Colonic mucosa (tissue), 4 donors: ENCODE measurements around the gene PPP1R14C. TPM values are rescaled to one million over a fixed set of nuclear protein-coding genes. Genes with fewer than 3 reads are reported as not detected.

Experiments used
- DNase-seq: peaks from one replicate; pipeline ENCODE4 v3.0.0-alpha.2; 2020
- H3K27ac ChIP-seq: fragments of 200-600 bp; one replicate; pipeline ENCODE4 v1.8.0; 2021
- H3K27me3 ChIP-seq: fragments of 200-600 bp; one replicate; pipeline ENCODE4 v1.8.0; 2021
- H3K36me3 ChIP-seq: fragments of 200-600 bp; one replicate; pipeline ENCODE4 v1.8.0; 2021
- H3K4me1 ChIP-seq: fragments of 200-600 bp; one replicate; pipeline ENCODE4 v1.8.0; 2021; ENCODE audit warnings: mild to moderate bottlenecking
- H3K4me3 ChIP-seq: fragments of 200-600 bp; one replicate; pipeline ENCODE4 v1.8.0; 2021
- H3K9ac ChIP-seq, 2 donors: one replicate each; pipeline ENCODE4 v1.7.0; 2013; ENCODE audit warnings: control low read depth in 2 of 2, low read depth in 2 of 2, low read length in 2 of 2
- H3K9me3 ChIP-seq: fragments of 200-600 bp; one replicate; pipeline ENCODE4 v1.8.0; 2021
- intact Hi-C: fragments of 100-400 bp; cut with DNase I; formaldehyde crosslinking; loops from one replicate; pipeline ENCODE4 v1.14.1; 2022
- total RNA-seq, 2 donors: library from RNA; stranded (reverse); fragmentation: NEBNext Ultra II Directional in 1 of 2; extraction: Animal tissue kit (Norgen Biotek cat#: 25700) in 1 of 2; gene quantifications; one replicate each; pipeline ENCODE4 v1.2.1, GENCODE V29; 2021
- TF ChIP-seq, protein P1 (sequence below): fragments of 200-600 bp; IDR thresholded peaks from one replicate; pipeline ENCODE4 v1.8.0; 2022; ENCODE audit warnings: antibody characterized with exemption, mild to moderate bottlenecking
- donor health status: healthy.
- donor health status: DM: no; HTN: no; CAD: no.
- donor health status: DM: no; HTN: no; CAD: no.

PPP1R14C gene
- total RNA-seq, 2 donors from 2014 or later = 23.7 to 27.3 TPM

- Histone ChIP-seq H3K4me1 (no peaks in the 10 kb centered on the region), H3K4me3 (no peak overlapping the region), H3K36me3 (no peaks in the 10 kb centered on the region), H3K9me3 (no peaks in the 10 kb centered on the region), H3K9ac (no peak overlapping the region), H3K27me3 (peaks cover 5% of the 10 kb centered on the region), H3K27ac (no peak overlapping the region)
- DNase-seq = no peak
- TF ChIP-seq, protein P1, sequence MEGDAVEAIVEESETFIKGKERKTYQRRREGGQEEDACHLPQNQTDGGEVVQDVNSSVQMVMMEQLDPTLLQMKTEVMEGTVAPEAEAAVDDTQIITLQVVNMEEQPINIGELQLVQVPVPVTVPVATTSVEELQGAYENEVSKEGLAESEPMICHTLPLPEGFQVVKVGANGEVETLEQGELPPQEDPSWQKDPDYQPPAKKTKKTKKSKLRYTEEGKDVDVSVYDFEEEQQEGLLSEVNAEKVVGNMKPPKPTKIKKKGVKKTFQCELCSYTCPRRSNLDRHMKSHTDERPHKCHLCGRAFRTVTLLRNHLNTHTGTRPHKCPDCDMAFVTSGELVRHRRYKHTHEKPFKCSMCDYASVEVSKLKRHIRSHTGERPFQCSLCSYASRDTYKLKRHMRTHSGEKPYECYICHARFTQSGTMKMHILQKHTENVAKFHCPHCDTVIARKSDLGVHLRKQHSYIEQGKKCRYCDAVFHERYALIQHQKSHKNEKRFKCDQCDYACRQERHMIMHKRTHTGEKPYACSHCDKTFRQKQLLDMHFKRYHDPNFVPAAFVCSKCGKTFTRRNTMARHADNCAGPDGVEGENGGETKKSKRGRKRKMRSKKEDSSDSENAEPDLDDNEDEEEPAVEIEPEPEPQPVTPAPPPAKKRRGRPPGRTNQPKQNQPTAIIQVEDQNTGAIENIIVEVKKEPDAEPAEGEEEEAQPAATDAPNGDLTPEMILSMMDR = no peak
- intact Hi-C loops = no loop called here
These were observed 140.0 kb downstream of the PPP1R14C start for GRCh38 chr6:150282806-150283205.

DNA sequence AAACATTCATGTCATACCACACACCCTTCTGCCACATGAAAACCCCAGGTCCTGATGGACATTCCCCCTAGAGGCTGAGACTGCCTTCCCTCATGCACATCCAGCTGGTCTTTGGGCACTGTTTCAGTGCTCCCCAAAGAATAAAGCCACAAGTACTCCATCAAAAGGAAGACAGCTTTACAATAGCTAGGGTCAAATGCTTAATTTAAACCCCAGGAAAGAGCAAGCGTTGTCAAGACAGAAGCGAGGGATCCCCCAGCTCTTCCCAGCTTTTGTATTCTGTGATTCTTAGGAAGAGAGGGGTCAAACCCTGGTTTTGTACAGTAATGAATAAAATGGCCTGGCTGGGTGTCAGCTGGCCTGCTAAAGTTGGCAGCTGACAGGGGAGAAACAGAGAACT lies 143.6 kb downstream of the PPP1R14C start:
- H3K4me3 ChIP-seq = no peak overlapping the region
- H3K9me3 ChIP-seq = no peaks in the 10 kb centered on the region
- H3K27me3 ChIP-seq = peaks cover 5% of the 10 kb centered on the region
- no peak for DNase-seq
- H3K36me3 ChIP-seq = no peaks in the 10 kb centered on the region
- H3K9ac ChIP-seq = no peak overlapping the region
- H3K27ac ChIP-seq = no peak overlapping the region
- no peaks in the 10 kb centered on the region for H3K4me1 ChIP-seq
- TF ChIP-seq, protein P1 = no peak
- intact Hi-C loops = no loop called here

DNA sequence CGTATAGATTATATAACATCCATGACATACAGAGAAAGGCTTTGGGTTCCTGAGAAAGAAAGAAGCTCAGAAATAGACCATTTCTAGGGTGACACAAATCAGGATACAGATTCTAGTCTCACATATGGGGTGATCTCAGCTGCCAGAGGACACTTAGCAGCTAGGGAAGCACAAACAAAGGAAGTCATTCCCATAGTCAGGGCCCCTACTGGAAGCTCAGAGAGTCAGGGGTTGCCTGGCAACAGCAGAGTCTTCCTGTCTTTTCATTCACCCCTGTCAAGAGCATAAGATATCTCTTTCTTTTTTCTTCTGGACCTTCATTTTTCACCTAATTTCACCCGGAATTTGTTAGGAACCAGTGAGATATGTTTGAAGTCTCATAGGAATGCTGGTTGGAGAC lies 144.1 kb downstream of the PPP1R14C start:
- Histone ChIP-seq H3K4me1 (no peaks in the 10 kb centered on the region), H3K36me3 (no peaks in the 10 kb centered on the region), H3K4me3 (no peak overlapping the region), H3K9me3 (no peaks in the 10 kb centered on the region), H3K27me3 (peaks cover 5% of the 10 kb centered on the region), H3K9ac (no peak overlapping the region), H3K27ac (no peak overlapping the region)
- TF ChIP-seq, protein P1 = no peak
- intact Hi-C loops = no loop called here
- no peak for DNase-seq

DNA sequence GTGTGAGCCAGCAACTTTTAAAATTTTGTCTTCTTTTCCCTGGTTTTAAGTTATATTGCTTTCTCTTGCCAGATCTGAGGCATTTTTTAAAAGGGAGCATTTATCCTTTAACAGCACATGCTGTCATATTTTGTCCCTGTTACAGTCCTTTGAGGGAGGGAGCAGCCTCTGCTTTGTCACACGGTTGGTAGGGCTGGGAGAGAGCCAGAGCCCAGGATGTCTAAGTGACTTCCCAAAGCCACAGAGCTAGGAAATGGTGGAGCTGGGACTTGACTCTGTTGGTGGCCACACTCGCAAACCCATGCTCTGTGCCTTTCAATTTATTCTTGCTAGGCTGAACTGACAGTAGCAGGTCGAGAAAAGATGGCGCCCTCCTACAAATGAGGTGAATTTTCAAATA lies 145.6 kb downstream of the PPP1R14C start:
- H3K9ac ChIP-seq = no peak overlapping the region
- intact Hi-C loops = no loop called here
- TF ChIP-seq, protein P1 = no peak
- DNase-seq = no peak
- no peaks in the 10 kb centered on the region for H3K4me1 ChIP-seq
- peaks cover 5% of the 10 kb centered on the region for H3K27me3 ChIP-seq
- no peaks in the 10 kb centered on the region for H3K36me3 ChIP-seq
- no peak overlapping the region for H3K27ac ChIP-seq
- H3K4me3 ChIP-seq = no peak overlapping the region
- no peaks in the 10 kb centered on the region for H3K9me3 ChIP-seq

DNA sequence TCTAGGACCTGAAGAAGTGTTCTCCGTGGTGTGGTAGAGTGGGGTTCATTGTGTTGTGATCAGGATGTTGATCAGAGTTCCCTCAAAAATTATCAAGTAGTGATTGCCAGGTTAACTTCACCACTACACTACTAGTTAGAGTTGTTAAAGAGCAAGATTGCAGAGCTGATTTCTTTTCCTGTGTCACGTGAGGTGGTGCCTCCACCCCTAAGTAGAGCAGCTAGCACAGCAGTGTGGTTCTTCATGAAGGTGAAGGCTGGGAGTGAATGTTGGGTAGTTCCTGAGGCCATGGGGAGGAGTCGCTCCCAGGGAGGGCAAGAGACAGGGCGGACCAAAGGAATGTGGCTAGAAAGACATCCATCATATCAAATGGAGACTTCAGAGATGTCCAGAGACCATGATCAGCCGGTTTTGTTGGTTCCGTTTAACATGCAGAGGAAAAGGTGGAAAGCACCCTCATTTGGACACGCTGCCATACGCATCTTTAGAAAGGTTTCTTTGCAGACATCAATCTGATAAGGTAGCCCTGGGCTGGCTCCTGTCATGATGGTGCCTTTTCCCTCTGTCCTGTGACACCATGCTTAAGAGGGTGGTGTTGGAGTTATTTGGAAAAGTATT lies 146.7 kb downstream of the PPP1R14C start:
- TF ChIP-seq, protein P1 = no peak
- Histone ChIP-seq H3K27me3 (peaks cover 2% of the 10 kb centered on the region), H3K36me3 (no peaks in the 10 kb centered on the region), H3K27ac (no peak overlapping the region), H3K9ac (no peak overlapping the region), H3K4me1 (no peaks in the 10 kb centered on the region), H3K9me3 (no peaks in the 10 kb centered on the region), H3K4me3 (no peak overlapping the region)
- no peak for DNase-seq
- intact Hi-C loops = no loop called here
